B cell (primary cell): ENCODE results near the gene ADAP1. TPM values are rescaled to one million over a fixed set of nuclear protein-coding genes. Genes with fewer than 3 reads are reported as not detected.

ENCODE experiments used
- ATAC-seq: fragments of 200-7000 bp; cut with Tn5 transposase; one replicate; pipeline ENCODE4 v1.10.0; 2021; ENCODE audit warnings: low read depth, mild to moderate bottlenecking, moderate number of reproducible peaks, moderate library complexity
- CTCF ChIA-PET: fragments of 350-600 bp; sonication (Branson Sonifier 250); formaldehyde crosslinking; loops from one replicate; lab custom pipeline; 2021; ENCODE audit warnings: antibody characterized with exemption, inconsistent platforms; lab: Charles Lee
- POLR2A ChIA-PET: fragments of 350-600 bp; sonication (Branson Sonifier 250); formaldehyde crosslinking; loops from one replicate; lab custom pipeline; 2021; ENCODE audit warnings: antibody characterized with exemption; lab: Charles Lee
- DNase-seq: peaks from one replicate; pipeline ENCODE4 v3.0.0; 2013
- H2AFZ ChIP-seq: 2 replicates; pipeline ENCODE4 v1.6.1; 2012; ENCODE audit warnings: mild to moderate bottlenecking, low read depth, low read length; ENCODE audit not compliant: insufficient read depth, poor library complexity, severe bottlenecking
- H3K27ac ChIP-seq, 2 donors: 1 replicate in 1 of 2; 2 replicates in 1 of 2; pipeline ENCODE4 v1.5.1; 2012 to 2013; ENCODE audit warnings: low read length in 2 of 2, mild to moderate bottlenecking in 2 of 2, moderate library complexity in 1 of 2
- H3K27me3 ChIP-seq, 4 experiments: fragments of 200-600 bp in 1 of 4; sonication (generic) in 1 of 4; replicated peaks in 1 of 4; 1 replicate in 2 of 4; 2 replicates in 2 of 4; pipeline versions ENCODE4 v1.6.1 to v1.7.0; 2013 to 2016; ENCODE audit warnings: low read length in 3 of 4, mild to moderate bottlenecking in 2 of 4, mixed read lengths in 1 of 4, moderate library complexity in 1 of 4; ENCODE audit not compliant: insufficient read depth in 4 of 4, control insufficient read depth in 3 of 4; ENCODE audit errors: control extremely low read depth in 1 of 4
- H3K36me3 ChIP-seq, 2 experiments: replicated peaks in 1 of 2; 1 replicate in 1 of 2; 2 replicates in 1 of 2; pipeline versions ENCODE4 v1.6.1 to v1.7.1; 2013; ENCODE audit warnings: low read length in 1 of 2; ENCODE audit not compliant: insufficient read depth in 2 of 2, control insufficient read depth in 1 of 2; ENCODE audit errors: control extremely low read depth in 1 of 2, extremely low read depth in 1 of 2
- H3K4me1 ChIP-seq, 2 donors: fragments of 200-600 bp in 1 of 2; sonication (generic) in 1 of 2; 1 replicate in 1 of 2; 2 replicates in 1 of 2; pipeline versions ENCODE4 v1.5.1 to v1.6.1; 2013 to 2017; ENCODE audit warnings: low read length in 2 of 2; ENCODE audit not compliant: control insufficient read depth in 2 of 2, insufficient read depth in 2 of 2
- H3K4me2 ChIP-seq: replicated peaks from 2 replicates; pipeline ENCODE3; 2012; ENCODE audit warnings: mild to moderate bottlenecking, low read depth, low read length; ENCODE audit not compliant: poor library complexity, severe bottlenecking
- H3K4me3 ChIP-seq, 5 experiments: fragments of 200-600 bp in 1 of 5; sonication (generic) in 1 of 5; 1 replicate in 3 of 5; 2 replicates in 2 of 5; pipeline versions ENCODE4 v1.5.1 to v1.7.0; 2011 to 2016; ENCODE audit warnings: low read length in 4 of 5, mild to moderate bottlenecking in 4 of 5, low read depth in 2 of 5, control low read depth in 1 of 5, moderate library complexity in 1 of 5; ENCODE audit not compliant: insufficient read depth in 1 of 5; ENCODE audit errors: control extremely low read depth in 1 of 5, extremely low read depth in 1 of 5
- H3K79me2 ChIP-seq: fragments of 200-600 bp; sonication (generic); one replicate; pipeline ENCODE4 v1.6.0; 2016; ENCODE audit warnings: low read length; ENCODE audit not compliant: control insufficient read depth, insufficient read depth
- H3K9ac ChIP-seq: fragments of 200-600 bp; sonication (generic); 2 replicates; pipeline ENCODE4 v1.6.1; 2017; ENCODE audit warnings: mild to moderate bottlenecking, low read length, moderate library complexity
- H3K9me3 ChIP-seq, 3 donors: one replicate each; pipeline versions ENCODE4 v1.6.1 to v1.7.1; 2013; ENCODE audit warnings: low read length in 2 of 3; ENCODE audit not compliant: control insufficient read depth in 2 of 3, insufficient read depth in 1 of 3; ENCODE audit errors: control extremely low read depth in 1 of 3
- H4K20me1 ChIP-seq: 2 replicates; pipeline ENCODE4 v1.6.0; 2012; ENCODE audit warnings: mild to moderate bottlenecking, low read length; ENCODE audit not compliant: insufficient read depth, control insufficient read depth, poor library complexity, severe bottlenecking
- H3K27ac Mint-ChIP-seq: one replicate; pipeline ENCODE4 v1.8.0; 2021; ENCODE audit warnings: mixed read lengths
- H3K27me3 Mint-ChIP-seq: one replicate; pipeline ENCODE4 v1.8.0; 2021; ENCODE audit warnings: mixed read lengths
- H3K4me1 Mint-ChIP-seq: one replicate; pipeline ENCODE4 v1.8.0; 2021; ENCODE audit warnings: mixed read lengths
- H3K4me3 Mint-ChIP-seq: one replicate; pipeline ENCODE4 v1.8.0; 2021; ENCODE audit warnings: mixed read lengths
- H3K9me3 Mint-ChIP-seq: one replicate; pipeline ENCODE4 v1.8.0; 2022; ENCODE audit warnings: mixed read lengths; ENCODE audit not compliant: insufficient read depth
- EZH2 ChIP-seq: IDR thresholded peaks from 2 replicates; pipeline ENCODE4 v1.6.1; 2012; ENCODE audit warnings: borderline replicate concordance, low read depth, mild to moderate bottlenecking, moderate library complexity, low read length; ENCODE audit not compliant: insufficient read depth, poor library complexity, severe bottlenecking
- WGBS: methylation state at CpG from one replicate; pipeline ENCODE4 v1.1.5; 2013; ENCODE audit warnings: missing lambda C conversion rate; ENCODE audit not compliant: insufficient coverage; 5-methylcytosine and 5-hydroxymethylcytosine counted together
- intact Hi-C: fragments of 100-400 bp; cut with micrococcal nuclease; formaldehyde crosslinking; loops from one replicate; pipeline ENCODE4 v1.10.0; 2022
- polyA plus RNA-seq: library from polyadenylated mRNA; depleted of rRNA; stranded (reverse); fragments of >200 nt; gene quantifications from 2 replicates; pipeline ENCODE4 v1.2.3, GENCODE V29; 2012
- total RNA-seq, 2 donors: library from RNA; stranded (reverse); fragments of 120-200 nt in 1 of 2; gene quantifications; 1 replicate in 1 of 2; 2 replicates in 1 of 2; pipeline versions ENCODE4 v1.2.3 to v1.2.4, GENCODE V29; 2013 to 2022
- TF ChIP-seq, protein P1 (sequence below): fragments of 200-600 bp; IDR thresholded peaks from one replicate; pipeline ENCODE4 v1.8.0; 2022; ENCODE audit warnings: antibody characterized with exemption, mild to moderate bottlenecking

ADAP1 gene
- total and polyA plus RNA-seq, 2 donors (not counting 1 experiment from before 2014, with no cell fraction given): 10.8 to 12.9 TPM

DNA sequence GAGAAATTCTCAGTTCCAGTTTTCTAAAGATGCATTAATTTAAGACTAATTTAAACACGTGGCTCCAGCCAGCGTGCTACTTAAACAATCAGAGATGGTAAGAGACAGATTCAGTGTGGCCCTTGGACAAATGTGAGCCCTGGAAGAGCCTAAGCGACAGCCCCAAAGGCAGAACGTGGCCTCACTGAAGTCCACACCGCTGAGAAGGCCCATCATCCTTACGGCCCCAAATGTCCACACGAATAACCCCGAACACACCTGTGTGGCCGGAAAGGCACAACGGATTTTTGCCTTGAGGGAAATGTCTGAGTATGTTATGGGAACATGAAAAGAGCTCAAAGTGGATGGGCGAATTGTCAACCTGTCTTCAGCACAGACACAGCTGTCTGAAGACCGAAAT is 17.6 kb upstream of the ADAP1 start:
- POLR2A ChIA-PET: no interaction called here
- no peaks in the 10 kb centered on the region for H3K27me3 ChIP-seq
- H3K4me2 ChIP-seq: no peak overlapping the region
- Mint-ChIP-seq H3K9me3 (no peaks in the 10 kb centered on the region), H3K4me3 (no peak overlapping the region), H3K27me3 (no peaks in the 10 kb centered on the region), H3K4me1 (peaks cover 26% of the 10 kb centered on the region), H3K27ac (no peak overlapping the region)
- H3K27ac ChIP-seq: no peak overlapping the region
- no peak for TF ChIP-seq EZH2
- TF ChIP-seq, protein P1, sequence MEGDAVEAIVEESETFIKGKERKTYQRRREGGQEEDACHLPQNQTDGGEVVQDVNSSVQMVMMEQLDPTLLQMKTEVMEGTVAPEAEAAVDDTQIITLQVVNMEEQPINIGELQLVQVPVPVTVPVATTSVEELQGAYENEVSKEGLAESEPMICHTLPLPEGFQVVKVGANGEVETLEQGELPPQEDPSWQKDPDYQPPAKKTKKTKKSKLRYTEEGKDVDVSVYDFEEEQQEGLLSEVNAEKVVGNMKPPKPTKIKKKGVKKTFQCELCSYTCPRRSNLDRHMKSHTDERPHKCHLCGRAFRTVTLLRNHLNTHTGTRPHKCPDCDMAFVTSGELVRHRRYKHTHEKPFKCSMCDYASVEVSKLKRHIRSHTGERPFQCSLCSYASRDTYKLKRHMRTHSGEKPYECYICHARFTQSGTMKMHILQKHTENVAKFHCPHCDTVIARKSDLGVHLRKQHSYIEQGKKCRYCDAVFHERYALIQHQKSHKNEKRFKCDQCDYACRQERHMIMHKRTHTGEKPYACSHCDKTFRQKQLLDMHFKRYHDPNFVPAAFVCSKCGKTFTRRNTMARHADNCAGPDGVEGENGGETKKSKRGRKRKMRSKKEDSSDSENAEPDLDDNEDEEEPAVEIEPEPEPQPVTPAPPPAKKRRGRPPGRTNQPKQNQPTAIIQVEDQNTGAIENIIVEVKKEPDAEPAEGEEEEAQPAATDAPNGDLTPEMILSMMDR: no peak
- peaks cover 80% of the 10 kb centered on the region for H4K20me1 ChIP-seq
- peaks cover 0 to 4% (median 0%) of the 10 kb centered on the region in 3 donors for H3K9me3 ChIP-seq
- ATAC-seq (no peak), DNase-seq (no peak)
- peaks cover 4 to 52% of the 10 kb centered on the region in 2 experiments for H3K36me3 ChIP-seq
- no peak overlapping the region for H3K4me3 ChIP-seq
- H2AFZ ChIP-seq: no peak overlapping the region
- peaks cover 58% of the 10 kb centered on the region for H3K79me2 ChIP-seq
- WGBS: 96% methylated on average over 10 of the region's 12 CpGs
- peaks cover 16 to 22% of the 10 kb centered on the region in 2 donors for H3K4me1 ChIP-seq
- H3K9ac ChIP-seq: no peak overlapping the region
- intact Hi-C loops: loop anchor here (10.0 kb wide), 1 partner anchor 187 kb away; no protein-coding TSS in a partner anchor
- CTCF ChIA-PET: interaction anchor here (1.3 to 2.9 kb wide), 4 partner anchors 20 to 204 kb away, joined by 4 to 14 read pairs (median 4); no protein-coding TSS in a partner anchor

DNA sequence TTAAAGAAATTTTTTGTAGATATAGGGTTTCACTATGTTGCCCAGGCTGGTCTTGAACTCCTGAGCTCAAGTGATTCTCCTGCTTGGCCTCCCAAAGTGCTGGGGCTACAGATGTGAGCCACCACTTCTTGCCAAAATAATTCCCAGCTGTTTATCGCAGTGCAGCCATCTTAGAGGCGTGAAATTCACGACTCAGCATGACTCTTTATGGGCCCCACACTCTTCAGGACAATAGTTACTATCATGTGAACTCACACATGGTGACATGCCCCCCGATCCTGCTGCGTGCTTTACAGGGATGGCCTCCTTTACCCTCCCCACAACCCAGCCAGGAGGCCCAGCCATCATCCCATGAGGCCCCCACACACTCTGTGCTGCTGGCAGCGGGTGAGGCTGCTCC is 16.3 kb upstream of the ADAP1 start:
- no peak for DNase-seq
- H3K36me3 ChIP-seq: peaks cover 4 to 60% of the 10 kb centered on the region in 2 experiments
- H3K4me3 Mint-ChIP-seq: no peak overlapping the region
- no peak overlapping the region for H3K4me2 ChIP-seq
- no peak overlapping the region for H3K27ac ChIP-seq
- peaks cover 15 to 21% of the 10 kb centered on the region in 2 donors for H3K4me1 ChIP-seq
- peaks cover 58% of the 10 kb centered on the region for H3K79me2 ChIP-seq
- no peak overlapping the region for H2AFZ ChIP-seq
- H3K27ac Mint-ChIP-seq: no peak overlapping the region
- H3K9me3 Mint-ChIP-seq: no peaks in the 10 kb centered on the region
- no peak overlapping the region for H3K4me3 ChIP-seq
- ATAC-seq: no peak
- POLR2A ChIA-PET: interaction anchor here (0.7 kb wide), 1 partner anchor 24 kb away, joined by 3 read pairs; no protein-coding TSS in a partner anchor
- TF ChIP-seq, protein P1: no peak
- TF ChIP-seq EZH2: no peak
- no peaks in the 10 kb centered on the region for H3K27me3 Mint-ChIP-seq
- no peaks in the 10 kb centered on the region for H3K27me3 ChIP-seq
- H3K4me1 Mint-ChIP-seq: peaks cover 30% of the 10 kb centered on the region
- H3K9ac ChIP-seq: no peak overlapping the region
- peaks cover 88% of the 10 kb centered on the region for H4K20me1 ChIP-seq
- intact Hi-C loops: loop anchor here (10.0 kb wide), 1 partner anchor 186 kb away; no protein-coding TSS in a partner anchor
- WGBS: 91% methylated on average over 4 of the region's 6 CpGs
- H3K9me3 ChIP-seq: peaks cover 0 to 3% (median 0%) of the 10 kb centered on the region in 3 donors
- CTCF ChIA-PET: interaction anchor here (1.7 kb wide), 1 partner anchor 205 kb away, joined by 4 read pairs; no protein-coding TSS in a partner anchor
